Mammary epithelial cell (primary cell): Measurements from ENCODE around the gene FNDC8.

Source experiments
- CTCF ChIP-seq, 2 donors: IDR thresholded peaks in 1 of 2; conservative IDR thresholded peaks in 1 of 2; 2 replicates each; pipeline ENCODE4 v1.5.1; 2011 to 2012; ENCODE audit warnings: inconsistent platforms in 2 of 2, low read length in 2 of 2, mild to moderate bottlenecking in 2 of 2, control low read depth in 1 of 2, low read depth in 1 of 2; ENCODE audit not compliant: insufficient read depth in 1 of 2; ENCODE audit errors: extremely low read depth in 1 of 2
- EZH2 ChIP-seq: IDR thresholded peaks from 2 replicates; pipeline ENCODE4 v1.6.1; 2012; ENCODE audit warnings: low read length, inconsistent platforms, borderline replicate concordance

GRCh38 chr17:35080536-35080935, 40.9 kb upstream of the FNDC8 start:
- TF ChIP-seq CTCF (conservative IDR thresholded peaks at IDR 0.05 in 1 of 2, IDR thresholded peaks at IDR 0.05 in 1 of 2; ENCODE audit: extremely low read depth in 1 of 2, insufficient read depth in 1 of 2, low read depth in 1 of 2, low read length in 2 of 2) (no peak), EZH2 (no peak)
